Sigmoid colon (tissue), 7 donors: Measurements from ENCODE around the gene ZCCHC7. TPM values are rescaled to one million over a fixed set of nuclear protein-coding genes. Genes with fewer than 3 reads are reported as not detected.
"Not testable (repeated sequence)": the region's sequence is repeated elsewhere in the genome, so short reads cannot be mapped to it uniquely, and the experiment has no call there.

Experiments used
- DNase-seq: peaks from one replicate; pipeline ENCODE4 v3.0.0-alpha.2; 2019
- H3K27ac ChIP-seq, 4 donors: fragments of 200-600 bp; sonication (generic); one replicate each; pipeline ENCODE4 v1.5.1; 2016 to 2019; ENCODE audit warnings: mild to moderate bottlenecking in 1 of 4
- H3K27me3 ChIP-seq, 3 donors: fragments of 200-600 bp; sonication (generic); one replicate each; pipeline ENCODE4 v1.5.1; 2019; ENCODE audit warnings: mild to moderate bottlenecking in 1 of 3
- H3K36me3 ChIP-seq, 4 donors: fragments of 200-600 bp; sonication (generic); one replicate each; pipeline ENCODE4 v1.5.1; 2016 to 2019
- H3K4me1 ChIP-seq, 4 donors: fragments of 200-600 bp; sonication (generic); one replicate each; pipeline ENCODE4 v1.5.1; 2017 to 2019
- H3K4me3 ChIP-seq, 4 donors: fragments of 200-600 bp; sonication (generic); one replicate each; pipeline ENCODE4 v1.5.1; 2017 to 2019; ENCODE audit warnings: mild to moderate bottlenecking in 2 of 4, moderate library complexity in 1 of 4
- H3K9me3 ChIP-seq, 4 donors: fragments of 200-600 bp in 3 of 4; sonication (generic) in 3 of 4; one replicate each; pipeline versions ENCODE4 v1.5.1 to v1.6.1; 2013 to 2019
- CTCF ChIP-seq, 4 experiments: fragments of 450-650 bp in 3 of 4; fragments of 200-600 bp in 1 of 4; IDR thresholded peaks; one replicate each; pipeline ENCODE4 v1.5.1; 2016 to 2019; ENCODE audit warnings: antibody characterized with exemption in 4 of 4, mild to moderate bottlenecking in 3 of 4, moderate library complexity in 2 of 4
- EP300 ChIP-seq, 4 donors: sonication (generic); formaldehyde crosslinking; IDR thresholded peaks; one replicate each; pipeline ENCODE4 v1.6.1; 2017; ENCODE audit warnings: antibody characterized with exemption in 4 of 4
- POLR2A ChIP-seq, 2 donors: fragments of 450-650 bp; IDR thresholded peaks; one replicate each; pipeline ENCODE4 v1.6.1; 2016; ENCODE audit warnings: antibody characterized with exemption in 2 of 2, mild to moderate bottlenecking in 2 of 2, moderate library complexity in 2 of 2
- POLR2AphosphoS5 ChIP-seq, 4 donors: sonication (generic); formaldehyde crosslinking; IDR thresholded peaks; one replicate each; pipeline ENCODE4 v1.6.1; 2017; ENCODE audit warnings: antibody characterized with exemption in 4 of 4
- WGBS, 2 donors: extraction: QIAGEN DNeasy Blood & Tissue Kit; methylation state at CpG; one replicate each; pipeline ENCODE4 v1.1.7; 2013; 5-methylcytosine and 5-hydroxymethylcytosine counted together
- intact Hi-C: fragments of 100-400 bp; cut with DNase I; formaldehyde crosslinking; loops from one replicate; pipeline ENCODE4 v1.15.1; 2023
- polyA plus RNA-seq, 3 donors: library from polyadenylated mRNA; stranded (reverse); fragments of 200-250 nt; gene quantifications; one replicate each; pipeline ENCODE4 v1.2.3, GENCODE V29; 2013
- total RNA-seq, 4 donors: library from RNA; depleted of rRNA; stranded (reverse); fragments of >200 nt; gene quantifications; one replicate each; pipeline ENCODE4 v1.1.0, GENCODE V29; 2016
- donor health status: healthy with polysubstance abuse.
- donor health status: Bipolar disorder and iron deficiency.
- donor health status: healthy.

The ZCCHC7 gene
- total and polyA plus RNA-seq, 7 donors, result 5.8 to 24.6 (median 19.1) TPM

- no peak overlapping the region for H3K27ac ChIP-seq
- DNase-seq, result no peak
- intact Hi-C loops, result no loop called here
- no peak overlapping the region for H3K4me3 ChIP-seq
- H3K9me3 ChIP-seq, result no peaks in the 10 kb centered on the region
- TF ChIP-seq POLR2AphosphoS5 (IDR thresholded peaks at IDR 0.05), result no peak
- no peak for TF ChIP-seq EP300 (IDR thresholded peaks at IDR 0.05)
- TF ChIP-seq POLR2A (IDR thresholded peaks at IDR 0.05), result no peak
- TF ChIP-seq CTCF (IDR thresholded peaks at IDR 0.05), result no peak
- H3K36me3 ChIP-seq, result no peaks in the 10 kb centered on the region
- H3K4me1 ChIP-seq, result no peaks in the 10 kb centered on the region
- WGBS, 2 donors, result 81 to 82% methylated on average over 4 of the region's 4 CpGs
- peaks cover 0 to 5% (median 0%) of the 10 kb centered on the region in 3 donors for H3K27me3 ChIP-seq
These were observed 15.1 kb upstream of the ZCCHC7 start for GRCh38 chr9:37105234-37105633.

GRCh38 chr9:37107701-37108100 is 12.7 kb upstream of the ZCCHC7 start:
- no peak for TF ChIP-seq POLR2AphosphoS5 (IDR thresholded peaks at IDR 0.05)
- TF ChIP-seq POLR2A (IDR thresholded peaks at IDR 0.05), result no peak
- no peak for TF ChIP-seq EP300 (IDR thresholded peaks at IDR 0.05)
- TF ChIP-seq CTCF (IDR thresholded peaks at IDR 0.05), result no peak
- no peak for DNase-seq
- intact Hi-C loops, result no loop called here
- Histone ChIP-seq H3K27me3 (peaks cover 0 to 5% (median 0%) of the 10 kb centered on the region in 3 donors), H3K9me3 (no peaks in the 10 kb centered on the region), H3K4me1 (no peaks in the 10 kb centered on the region), H3K4me3 (no peak overlapping the region), H3K36me3 (no peaks in the 10 kb centered on the region), H3K27ac (no peak overlapping the region)
- 50 to 65% methylated on average over 3 of the region's 3 CpGs for WGBS, 2 donors

- not testable (repeated sequence) for H3K36me3 ChIP-seq, H3K27ac ChIP-seq
- intact Hi-C loops, result loop anchor here (10.0 kb wide), 1 partner anchor 80 kb away; the partner anchor contains the start of gene PAX5
These were observed 5.9 kb upstream of the ZCCHC7 start for GRCh38 chr9:37114442-37114841.

GRCh38 chr9:37117956-37118355 is 2.4 kb upstream of the ZCCHC7 start:
- no peak overlapping the region for H3K27ac ChIP-seq
- no peaks in the 10 kb centered on the region for H3K9me3 ChIP-seq
- 96% methylated on average over 3 of the region's 3 CpGs for WGBS, 2 donors
- peaks cover 0 to 27% (median 18%) of the 10 kb centered on the region in 4 donors for H3K4me1 ChIP-seq
- TF ChIP-seq CTCF (IDR thresholded peaks at IDR 0.05) (no peak), POLR2AphosphoS5 (IDR thresholded peaks at IDR 0.05) (no peak), EP300 (IDR thresholded peaks at IDR 0.05) (no peak), POLR2A (IDR thresholded peaks at IDR 0.05) (no peak)
- no peaks in the 10 kb centered on the region for H3K36me3 ChIP-seq
- no peaks in the 10 kb centered on the region for H3K27me3 ChIP-seq
- no peak for DNase-seq
- intact Hi-C loops, result loop anchor here (10.0 kb wide), 1 partner anchor 83 kb away; the partner anchor contains the start of gene PAX5
- no peak overlapping the region for H3K4me3 ChIP-seq

More at GRCh38 chr9:37114442-37114841, 5.9 kb upstream of the ZCCHC7 start:
- not testable (repeated sequence) for H3K4me1 ChIP-seq, H3K27me3 ChIP-seq, H3K4me3 ChIP-seq, DNase-seq, H3K9me3 ChIP-seq
- 87 to 92% methylated on average over 4 of the region's 4 CpGs for WGBS, 2 donors

GRCh38 chr9:37119360-37119759 is 1.0 kb upstream of the ZCCHC7 start:
- Histone ChIP-seq H3K27ac (peak overlapping the region in 2 of 4 donors; percentile 81 to 96), H3K9me3 (no peaks in the 10 kb centered on the region), H3K36me3 (no peaks in the 10 kb centered on the region), H3K27me3 (no peaks in the 10 kb centered on the region), H3K4me1 (peaks cover 0 to 29% (median 18%) of the 10 kb centered on the region in 4 donors), H3K4me3 (peak overlapping the region in 1 of 4 donors; percentile 84)
- no peak for DNase-seq
- no peak for TF ChIP-seq POLR2A (IDR thresholded peaks at IDR 0.05)
- TF ChIP-seq POLR2AphosphoS5 (IDR thresholded peaks at IDR 0.05), result no peak
- no peak for TF ChIP-seq CTCF (IDR thresholded peaks at IDR 0.05)
- TF ChIP-seq EP300 (IDR thresholded peaks at IDR 0.05), result no peak
- intact Hi-C loops, result loop anchor here (10.0 kb wide), 1 partner anchor 85 kb away; the partner anchor contains the start of gene PAX5
- WGBS, 2 donors, result 98% methylated on average over 9 of the region's 9 CpGs

GRCh38 chr9:37120843-37121335 is 515 bp downstream of the ZCCHC7 start:
- 0% methylated on average over 23 of the region's 23 CpGs for WGBS, 2 donors
- intact Hi-C loops, result loop anchor here (1.0 kb wide), 1 partner anchor 42 kb away; no protein-coding TSS in a partner anchor
- H3K4me3 ChIP-seq, result peak overlapping the region; percentile 67 to 95 (median 88)
- H3K36me3 ChIP-seq, H3K9me3 ChIP-seq, H3K27me3 ChIP-seq: not testable (repeated sequence)
- H3K27ac ChIP-seq, result peak overlapping the region; percentile 81 to 96 (median 92)
- DNase-seq, result peak; percentile 69
- H3K4me1 ChIP-seq, result peaks cover 0 to 29% (median 18%) of the 10 kb centered on the region in 4 donors
